NCI-H82 (cell line): ENCODE measurements around the gene PTPRQ.

Source experiments
- DNase-seq: peaks from one replicate; lab custom pipeline; 2025; lab: John Stamatoyannopoulos, UW

Gene PTPRQ

GRCh38 chr12:80565271-80565670, 121.2 kb downstream of the PTPRQ start:
- DNase-seq = no peak

DNA sequence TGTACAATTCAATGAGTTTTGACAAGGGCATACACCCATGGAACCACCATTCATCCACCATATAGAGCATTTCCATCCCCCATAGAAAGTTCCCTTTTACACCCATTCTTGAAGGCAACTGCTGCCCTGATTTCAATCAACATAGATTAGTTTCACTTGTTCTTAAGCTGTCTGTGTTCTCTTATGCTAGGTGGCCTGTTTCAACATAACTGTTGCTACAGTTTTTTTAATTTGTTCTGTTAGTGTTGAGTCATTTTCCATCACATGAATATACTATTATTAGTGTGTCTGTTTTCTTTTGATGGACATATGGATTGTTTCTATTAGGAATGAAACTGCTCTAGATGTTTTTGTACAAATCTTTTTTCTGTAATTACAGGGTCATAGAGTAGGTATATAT, 123.4 kb downstream of the PTPRQ start:
- no peak for DNase-seq

DNA sequence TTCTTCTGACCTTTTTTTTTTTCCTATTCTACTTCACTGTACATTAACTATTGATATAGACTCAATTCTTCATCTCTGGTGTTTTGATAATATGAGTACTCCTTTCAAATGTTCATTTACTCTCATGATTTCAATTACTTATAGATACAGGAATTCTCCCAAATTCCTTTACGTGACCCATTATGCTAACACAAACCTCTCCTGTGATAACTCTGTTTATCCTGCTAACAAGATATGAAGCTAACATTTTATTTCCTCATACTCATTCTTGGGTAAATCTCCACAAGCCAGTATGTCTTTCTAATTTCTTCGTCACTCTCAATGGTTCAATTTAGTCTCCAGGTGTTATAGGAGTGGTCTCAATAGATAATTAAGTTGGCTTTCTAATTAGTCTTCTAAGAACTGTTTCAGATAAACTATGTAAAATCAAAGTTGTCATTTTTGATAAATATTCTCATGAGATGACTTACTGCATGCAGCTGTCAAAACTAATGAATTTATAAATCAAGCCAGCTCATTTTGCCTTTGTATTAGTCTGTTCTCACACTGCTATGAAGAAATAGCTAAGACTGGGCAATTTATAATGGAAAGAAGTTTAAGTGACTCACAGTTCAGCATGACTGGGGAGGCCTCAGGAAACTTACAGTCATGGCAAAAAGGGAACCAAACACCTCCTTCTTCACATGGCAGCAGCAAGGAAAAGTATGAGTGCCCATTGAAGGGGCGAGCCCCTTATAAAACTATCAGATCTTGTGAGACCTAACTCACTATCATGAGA, 132.8 kb downstream of the PTPRQ start:
- DNase-seq = no peak

GRCh38 chr12:80580254-80580653, 136.2 kb downstream of the PTPRQ start:
- no peak for DNase-seq

- DNase-seq = no peak
Observed at GRCh38 chr12:80581783-80582182, 137.7 kb downstream of the PTPRQ start.

- peak; percentile 14 for DNase-seq
Observed at GRCh38 chr12:80582431-80582830, 138.4 kb downstream of the PTPRQ start.

- DNase-seq = no peak
Observed at GRCh38 chr12:80589077-80589476, 145.0 kb downstream of the PTPRQ start.

DNA sequence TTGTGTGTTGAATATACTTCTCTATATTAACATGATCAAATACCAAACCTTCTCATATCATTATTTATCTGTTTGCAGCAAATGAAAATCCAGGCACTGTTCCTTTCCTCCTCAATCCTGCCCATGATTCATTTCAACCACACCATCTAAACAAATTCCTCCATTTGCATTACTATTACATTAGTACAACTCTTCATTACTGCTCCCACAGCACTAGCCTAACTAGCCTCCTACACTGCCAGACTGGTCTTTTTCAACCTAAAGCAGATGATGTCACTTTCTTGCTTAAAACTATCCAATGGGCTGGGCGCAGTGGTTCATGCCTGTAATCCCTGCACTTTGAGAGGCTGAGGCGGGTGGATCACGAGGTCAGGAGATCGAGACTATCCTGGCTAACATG, 146.1 kb downstream of the PTPRQ start:
- DNase-seq = no peak

- DNase-seq = no peak
Observed at GRCh38 chr12:80593766-80594165, 149.7 kb downstream of the PTPRQ start.

DNA sequence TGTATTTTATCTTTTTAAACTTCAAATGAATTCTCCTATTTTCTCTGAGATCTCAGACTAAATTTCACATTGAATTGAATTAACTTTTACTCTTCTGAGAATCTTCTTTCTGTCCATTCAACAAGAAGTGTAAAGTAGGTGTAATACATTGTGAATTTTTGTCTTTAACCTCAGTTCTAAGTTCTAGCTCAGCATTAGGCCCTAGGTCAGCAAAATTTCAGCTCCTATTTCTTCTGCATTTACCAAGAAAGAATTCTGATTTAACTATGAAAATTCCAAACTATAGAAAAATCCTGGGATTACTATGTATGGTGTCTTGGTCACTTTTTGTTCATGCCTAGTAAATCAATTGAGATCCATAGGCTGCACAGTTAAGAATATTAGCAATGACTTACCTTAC, 152.5 kb downstream of the PTPRQ start:
- no peak for DNase-seq

GRCh38 chr12:80598004-80598606, 154.1 kb downstream of the PTPRQ start:
- DNase-seq = peak; percentile 49

- peak; percentile 27 for DNase-seq
Observed at GRCh38 chr12:80602455-80602854, 158.4 kb downstream of the PTPRQ start.

DNA sequence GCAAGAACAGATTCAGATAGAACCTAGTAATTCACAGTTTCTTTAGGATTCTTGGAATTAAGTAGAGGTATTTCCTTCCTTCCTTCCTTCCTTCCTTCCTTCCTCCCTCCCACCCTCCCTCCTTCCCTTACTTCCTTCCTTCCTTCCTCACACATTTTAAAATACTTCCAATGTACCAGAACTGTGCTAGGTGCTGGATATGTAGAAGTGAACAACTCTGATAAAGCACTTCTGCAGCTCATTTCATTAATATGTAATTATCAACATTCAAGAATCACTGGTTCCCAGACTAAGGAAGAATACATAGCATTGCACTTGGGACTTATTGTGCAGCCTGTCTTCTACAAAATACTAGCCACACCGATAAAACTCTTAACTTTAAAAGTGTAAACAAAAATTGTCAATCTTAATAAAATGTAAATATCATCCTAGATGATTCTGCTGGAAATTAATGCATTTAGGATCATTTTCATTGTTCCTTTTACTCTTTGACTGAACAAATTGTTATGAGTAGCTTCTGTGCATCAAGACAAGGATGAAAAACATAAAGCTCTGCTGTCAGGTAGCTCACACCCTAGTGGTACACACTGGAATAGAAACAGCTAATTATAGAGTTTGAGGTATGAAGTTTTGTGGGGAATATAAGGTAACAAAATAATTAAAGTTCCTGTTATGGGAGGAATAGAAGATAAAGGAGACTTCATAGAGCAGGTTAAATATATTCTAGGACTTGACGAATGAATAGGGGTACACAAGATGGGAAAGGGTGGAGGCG, 163.5 kb downstream of the PTPRQ start:
- no peak for DNase-seq

DNA sequence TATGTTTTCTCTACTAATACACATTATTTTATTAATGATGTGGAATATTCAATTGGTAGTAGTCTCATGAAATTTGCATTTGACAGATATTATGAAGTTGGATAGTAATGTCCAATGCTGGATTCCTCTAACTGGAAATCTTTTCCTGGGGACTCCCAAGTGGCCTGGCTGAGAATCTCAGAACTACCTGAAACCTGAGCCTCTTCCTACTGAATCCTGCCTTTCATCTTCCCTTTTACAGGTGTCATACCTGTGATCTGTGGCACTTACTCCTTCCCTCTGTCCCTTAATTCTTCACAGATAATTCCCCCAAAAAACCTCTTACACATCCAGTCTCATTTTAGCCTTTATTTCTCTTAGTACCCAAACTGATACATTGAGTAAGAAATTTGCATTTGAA, 173.7 kb downstream of the PTPRQ start:
- DNase-seq = no peak

GRCh38 chr12:80620281-80620680, 176.2 kb downstream of the PTPRQ start:
- DNase-seq = no peak

- peak; percentile 13 for DNase-seq
Observed at GRCh38 chr12:80622271-80622670, 178.2 kb downstream of the PTPRQ start.

GRCh38 chr12:80625051-80625450, 181.0 kb downstream of the PTPRQ start:
- peak; percentile 3 for DNase-seq

DNA sequence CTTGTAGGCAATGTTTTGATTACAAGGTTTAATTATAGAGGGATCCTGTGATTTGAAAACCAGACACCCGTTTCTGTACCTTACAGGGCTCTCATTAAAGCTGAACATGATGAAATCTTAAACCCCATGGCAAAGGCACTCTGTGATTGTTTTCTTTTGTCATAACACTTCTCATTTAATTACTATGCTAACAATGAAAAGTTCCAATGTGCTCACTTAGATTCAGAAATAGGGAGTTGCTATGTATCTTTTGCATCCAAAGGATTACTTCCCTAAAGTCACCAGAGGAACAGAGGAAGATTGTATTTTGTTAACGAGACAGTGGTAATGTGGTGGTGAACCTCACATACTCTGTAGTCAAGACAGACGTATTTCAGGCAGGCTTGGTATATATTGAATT, 181.9 kb downstream of the PTPRQ start:
- DNase-seq = no peak

GRCh38 chr12:80627782-80628181, 183.7 kb downstream of the PTPRQ start:
- DNase-seq = no peak

GRCh38 chr12:80632835-80633234, 188.8 kb downstream of the PTPRQ start:
- DNase-seq = peak; percentile 45

DNA sequence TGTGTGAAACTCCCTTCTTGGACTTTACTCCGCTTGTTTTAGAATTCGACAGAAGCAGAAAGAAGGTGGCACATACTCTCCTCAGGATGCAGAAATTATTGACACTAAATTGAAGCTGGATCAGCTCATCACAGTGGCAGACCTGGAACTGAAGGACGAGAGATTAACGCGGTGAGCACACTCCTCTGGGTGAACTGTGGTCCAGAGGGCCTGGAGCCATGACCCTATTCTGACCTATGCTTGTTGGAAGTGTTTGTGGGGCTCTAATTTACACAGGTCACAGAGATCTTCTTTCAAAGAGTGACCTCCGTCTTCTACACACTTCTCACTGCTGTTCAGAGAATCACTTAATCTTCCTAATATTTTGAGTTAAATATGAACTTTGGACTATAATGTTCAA, 190.9 kb downstream of the PTPRQ start:
- no peak for DNase-seq

GRCh38 chr12:80636832-80637231, 192.8 kb downstream of the PTPRQ start:
- no peak for DNase-seq

DNA sequence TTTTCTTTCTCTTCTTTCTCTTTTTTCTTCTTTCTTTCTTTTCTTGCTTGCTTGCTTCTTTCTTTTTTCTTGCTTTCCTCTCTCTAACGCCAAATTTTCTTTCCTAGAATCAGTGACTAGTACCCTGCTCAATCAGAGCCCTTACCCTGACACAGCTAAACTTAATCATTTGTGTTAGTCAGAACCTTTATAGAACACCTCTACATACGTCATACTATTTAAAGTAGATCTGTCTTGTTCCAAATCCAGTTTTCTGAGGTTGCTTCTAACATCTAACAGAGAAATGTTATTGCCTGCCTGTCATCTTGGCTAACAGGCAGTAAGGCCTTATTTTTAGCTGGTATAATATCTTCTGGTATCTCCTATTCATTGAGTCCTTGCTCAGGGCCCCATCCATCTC, 197.9 kb downstream of the PTPRQ start:
- DNase-seq = no peak
